Brain microvascular endothelial cell (primary cell): ENCODE measurements around the gene PRTFDC1.

ENCODE experiments used
- DNase-seq: peaks from one replicate; pipeline ENCODE4 v3.0.0-alpha.2; 2020
- H3K27ac ChIP-seq: fragments of 250-450 bp; sonication (Bioruptor Pico); 2 replicates; pipeline ENCODE4 v1.5.1; 2020; ENCODE audit warnings: mild to moderate bottlenecking, moderate library complexity
- H3K27me3 ChIP-seq: fragments of 250-450 bp; sonication (Bioruptor Pico); replicated peaks from 2 replicates; pipeline ENCODE4 v1.5.1; 2020; ENCODE audit warnings: mild to moderate bottlenecking
- H3K36me3 ChIP-seq: fragments of 250-450 bp; sonication (Bioruptor Pico); replicated peaks from 2 replicates; pipeline ENCODE4 v1.5.1; 2020; ENCODE audit warnings: mild to moderate bottlenecking
- H3K4me3 ChIP-seq: 2 replicates; pipeline ENCODE4 v1.5.1; 2011; ENCODE audit warnings: low read depth, mild to moderate bottlenecking, control low read depth, low read length, moderate library complexity
- CTCF ChIP-seq: IDR thresholded peaks from 2 replicates; pipeline ENCODE4 v1.5.1; 2011; ENCODE audit warnings: low read depth, mild to moderate bottlenecking, moderate library complexity, low read length, control low read depth, inconsistent platforms; ENCODE audit errors: missing control alignments
- in situ Hi-C: cut with HindIII; loops from 2 replicates; pipeline ENCODE4 v1.10.0; 2017; ENCODE audit warnings: low sequenced_read_pairs, low pct_ligation_motif_present

The PRTFDC1 gene

DNA sequence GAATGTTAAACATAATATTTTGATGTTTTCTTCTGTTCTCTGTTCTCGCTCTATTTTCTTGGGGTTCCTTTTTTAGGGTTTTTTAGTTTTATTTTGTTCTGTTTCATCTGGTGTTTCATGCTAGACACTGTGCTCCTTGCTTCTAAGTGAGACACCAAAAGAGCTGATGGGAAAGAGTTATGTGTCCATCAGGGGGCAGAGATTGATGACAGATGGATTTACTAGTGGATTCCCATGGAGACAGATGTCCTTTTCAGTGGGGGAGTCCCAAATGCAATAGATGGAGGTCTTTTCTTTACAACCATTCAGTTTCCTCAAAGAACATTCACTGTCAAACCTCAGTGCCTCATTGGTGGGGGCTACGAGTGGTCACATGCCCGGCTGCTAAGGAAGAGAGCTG, 34.9 kb downstream of the PRTFDC1 start:
- H3K27ac ChIP-seq = no peak overlapping the region
- in situ Hi-C loops = no loop called here
- no peaks in the 10 kb centered on the region for H3K27me3 ChIP-seq
- no peaks in the 10 kb centered on the region for H3K36me3 ChIP-seq
- DNase-seq = no peak
- H3K4me3 ChIP-seq = no peak overlapping the region
- TF ChIP-seq CTCF = no peak

- H3K27me3 ChIP-seq = no peaks in the 10 kb centered on the region
- H3K4me3 ChIP-seq = no peak overlapping the region
- in situ Hi-C loops = no loop called here
- DNase-seq = no peak
- no peaks in the 10 kb centered on the region for H3K36me3 ChIP-seq
- no peak overlapping the region for H3K27ac ChIP-seq
- no peak for TF ChIP-seq CTCF
Measured at GRCh38 chr10:24916365-24916764, 36.0 kb downstream of the PRTFDC1 start.

- no peaks in the 10 kb centered on the region for H3K27me3 ChIP-seq
- H3K4me3 ChIP-seq = no peak overlapping the region
- in situ Hi-C loops = no loop called here
- no peak for DNase-seq
- H3K36me3 ChIP-seq = no peaks in the 10 kb centered on the region
- no peak overlapping the region for H3K27ac ChIP-seq
- no peak for TF ChIP-seq CTCF
Measured at GRCh38 chr10:24915304-24915703, 37.1 kb downstream of the PRTFDC1 start.

DNA sequence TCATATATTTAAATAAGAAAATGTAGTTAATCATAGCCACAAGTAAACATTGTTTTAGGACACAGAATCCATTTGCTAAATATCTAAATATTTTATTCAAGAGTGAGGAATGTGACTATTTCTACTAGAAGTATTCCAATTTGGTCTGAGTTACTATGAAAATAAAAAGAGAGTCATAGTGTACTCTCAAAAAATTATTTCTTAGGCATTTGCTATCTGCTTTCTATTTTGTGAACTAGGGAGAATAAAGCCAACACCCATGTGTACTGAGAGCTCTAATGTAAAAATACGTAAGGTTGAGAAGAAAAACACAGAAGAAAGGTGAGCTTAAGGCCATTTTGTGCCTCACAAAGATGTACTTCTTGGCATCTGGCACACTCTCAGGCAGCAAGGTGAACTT, 38.3 kb downstream of the PRTFDC1 start:
- TF ChIP-seq CTCF = no peak
- DNase-seq = no peak
- Histone ChIP-seq H3K27ac (no peak overlapping the region), H3K4me3 (no peak overlapping the region), H3K36me3 (no peaks in the 10 kb centered on the region), H3K27me3 (no peaks in the 10 kb centered on the region)
- in situ Hi-C loops = no loop called here

GRCh38 chr10:24912215-24912614, 40.2 kb downstream of the PRTFDC1 start:
- Histone ChIP-seq H3K27ac (no peak overlapping the region), H3K4me3 (no peak overlapping the region), H3K27me3 (no peaks in the 10 kb centered on the region), H3K36me3 (no peaks in the 10 kb centered on the region)
- DNase-seq = peak; percentile 54
- in situ Hi-C loops = no loop called here
- TF ChIP-seq CTCF = no peak

- no peak for TF ChIP-seq CTCF
- no peak for DNase-seq
- in situ Hi-C loops = no loop called here
Measured at GRCh38 chr10:24911029-24911428, 41.4 kb downstream of the PRTFDC1 start.

More at GRCh38 chr10:24911029-24911428, 41.4 kb downstream of the PRTFDC1 start:
- Histone ChIP-seq H3K27ac (no peak overlapping the region), H3K27me3 (no peaks in the 10 kb centered on the region), H3K4me3 (no peak overlapping the region), H3K36me3 (no peaks in the 10 kb centered on the region)
